ENCODE measurements around the gene LTO1.

DNA sequence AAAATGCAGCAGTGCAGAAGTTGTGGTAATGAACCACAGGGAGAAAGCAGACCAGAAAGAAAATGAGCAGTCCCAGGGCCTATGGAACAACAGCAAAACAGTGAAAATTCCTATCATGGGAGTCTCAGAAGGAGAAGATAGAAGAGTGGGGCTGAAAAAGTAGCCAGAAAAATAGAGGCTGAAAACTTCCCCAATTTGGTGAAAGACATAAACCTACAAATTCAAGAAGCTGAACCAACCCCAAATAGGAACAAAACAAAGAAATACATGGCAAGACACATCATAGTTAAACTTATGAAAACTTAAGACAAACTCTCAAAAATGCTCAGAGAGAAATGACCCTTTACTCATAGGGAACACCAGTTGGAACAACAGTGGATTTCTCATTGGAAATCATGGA, 17.3 kb upstream of the LTO1 start:
- TF ChIP-seq, protein P1, sequence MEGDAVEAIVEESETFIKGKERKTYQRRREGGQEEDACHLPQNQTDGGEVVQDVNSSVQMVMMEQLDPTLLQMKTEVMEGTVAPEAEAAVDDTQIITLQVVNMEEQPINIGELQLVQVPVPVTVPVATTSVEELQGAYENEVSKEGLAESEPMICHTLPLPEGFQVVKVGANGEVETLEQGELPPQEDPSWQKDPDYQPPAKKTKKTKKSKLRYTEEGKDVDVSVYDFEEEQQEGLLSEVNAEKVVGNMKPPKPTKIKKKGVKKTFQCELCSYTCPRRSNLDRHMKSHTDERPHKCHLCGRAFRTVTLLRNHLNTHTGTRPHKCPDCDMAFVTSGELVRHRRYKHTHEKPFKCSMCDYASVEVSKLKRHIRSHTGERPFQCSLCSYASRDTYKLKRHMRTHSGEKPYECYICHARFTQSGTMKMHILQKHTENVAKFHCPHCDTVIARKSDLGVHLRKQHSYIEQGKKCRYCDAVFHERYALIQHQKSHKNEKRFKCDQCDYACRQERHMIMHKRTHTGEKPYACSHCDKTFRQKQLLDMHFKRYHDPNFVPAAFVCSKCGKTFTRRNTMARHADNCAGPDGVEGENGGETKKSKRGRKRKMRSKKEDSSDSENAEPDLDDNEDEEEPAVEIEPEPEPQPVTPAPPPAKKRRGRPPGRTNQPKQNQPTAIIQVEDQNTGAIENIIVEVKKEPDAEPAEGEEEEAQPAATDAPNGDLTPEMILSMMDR (IDR thresholded peaks at IDR 0.05; ENCODE audit: low read depth, low read length) = no peak
- no peak for TF ChIP-seq POLR2A (IDR thresholded peaks at IDR 0.05; ENCODE audit: extremely low read depth, insufficient read length)
